Osteoblast (primary cell): Measurements from ENCODE around the gene MYH9. TPM values are rescaled to one million over a fixed set of nuclear protein-coding genes. Genes with fewer than 3 reads are reported as not detected.

Source experiments
- DNase-seq: peaks from one replicate; pipeline ENCODE4 v3.0.0; 2011; ENCODE audit warnings: low spot score, mixed read lengths; ENCODE audit not compliant: insufficient read length; ENCODE audit errors: missing footprints
- H2AFZ ChIP-seq: 2 replicates; pipeline ENCODE4 v1.6.0; 2011; ENCODE audit warnings: mild to moderate bottlenecking, low read length
- H3K27ac ChIP-seq: 2 replicates; pipeline ENCODE4 v1.5.1; 2011; ENCODE audit warnings: mild to moderate bottlenecking, low read depth, low read length, moderate library complexity
- H3K27me3 ChIP-seq: 2 replicates; pipeline ENCODE4 v1.6.0; 2012; ENCODE audit warnings: mild to moderate bottlenecking, control low read depth, inconsistent platforms, low read length, moderate library complexity; ENCODE audit not compliant: insufficient read depth
- H3K36me3 ChIP-seq: 2 replicates; pipeline ENCODE4 v1.5.1; 2011; ENCODE audit warnings: mild to moderate bottlenecking, low read length, control low read depth, moderate library complexity; ENCODE audit not compliant: insufficient read depth
- H3K4me1 ChIP-seq: 2 replicates; pipeline ENCODE4 v1.5.1; 2011; ENCODE audit warnings: mild to moderate bottlenecking, low read length, control low read depth, moderate library complexity; ENCODE audit not compliant: insufficient read depth
- H3K4me2 ChIP-seq: 2 replicates; pipeline ENCODE4 v1.6.0; 2011; ENCODE audit warnings: mild to moderate bottlenecking, low read length; ENCODE audit not compliant: insufficient read depth
- H3K4me3 ChIP-seq: fragments of 200-600 bp; sonication (generic); 3 replicates; pipeline ENCODE4 v1.5.1; 2012; ENCODE audit warnings: mild to moderate bottlenecking, low read length, inconsistent platforms; ENCODE audit not compliant: insufficient read depth
- H3K79me2 ChIP-seq: 2 replicates; pipeline ENCODE4 v1.6.0; 2012; ENCODE audit warnings: mild to moderate bottlenecking, low read length, control low read depth, inconsistent platforms; ENCODE audit not compliant: insufficient read depth
- H3K9me3 ChIP-seq: 2 replicates; pipeline ENCODE4 v1.5.1; 2011; ENCODE audit warnings: low read depth, low read length, control low read depth
- H4K20me1 ChIP-seq: 2 replicates; pipeline ENCODE4 v1.6.0; 2012; ENCODE audit warnings: mild to moderate bottlenecking, low read length, control low read depth; ENCODE audit not compliant: insufficient read depth
- CTCF ChIP-seq: IDR thresholded peaks from 2 replicates; pipeline ENCODE4 v1.5.1; 2011; ENCODE audit warnings: mild to moderate bottlenecking, low read depth, low read length, moderate library complexity; ENCODE audit errors: extremely low read depth
- total RNA-seq: library from RNA; depleted of rRNA; stranded (reverse); fragments of >200 nt; gene quantifications from 2 replicates; pipeline ENCODE4 v1.2.3, GENCODE V29; 2012

The MYH9 gene
- total RNA-seq, 1 donor: 964 TPM

GRCh38 chr22:36362932-36363331 is 24.8 kb downstream of the MYH9 start:
- DNase-seq: peak; percentile 81

GRCh38 chr22:36362075-36362474 is 25.7 kb downstream of the MYH9 start:
- H3K27ac ChIP-seq: peak overlapping the region; percentile 93
- peaks cover 99% of the 10 kb centered on the region for H3K79me2 ChIP-seq
- H3K4me2 ChIP-seq: peak overlapping the region; percentile 68
- no peak overlapping the region for H3K4me3 ChIP-seq
- H3K9me3 ChIP-seq: no peaks in the 10 kb centered on the region
- peaks cover 84% of the 10 kb centered on the region for H4K20me1 ChIP-seq
- no peak overlapping the region for H2AFZ ChIP-seq
- no peak for TF ChIP-seq CTCF
- DNase-seq: peak; percentile 62
- H3K27me3 ChIP-seq: no peaks in the 10 kb centered on the region
- H3K4me1 ChIP-seq: peaks cover 98% of the 10 kb centered on the region
- peaks cover 36% of the 10 kb centered on the region for H3K36me3 ChIP-seq

More at GRCh38 chr22:36362932-36363331, 24.8 kb downstream of the MYH9 start:
- Histone ChIP-seq H3K79me2 (peaks cover 99% of the 10 kb centered on the region), H3K4me3 (no peak overlapping the region), H3K4me2 (peak overlapping the region; percentile 68), H3K27me3 (no peaks in the 10 kb centered on the region), H4K20me1 (peaks cover 84% of the 10 kb centered on the region), H2AFZ (no peak overlapping the region), H3K9me3 (no peaks in the 10 kb centered on the region), H3K4me1 (peaks cover 98% of the 10 kb centered on the region), H3K27ac (peak overlapping the region; percentile 93), H3K36me3 (peaks cover 39% of the 10 kb centered on the region)
- TF ChIP-seq CTCF: no peak

GRCh38 chr22:36360871-36361383 is 26.8 kb downstream of the MYH9 start:
- H3K27ac ChIP-seq: peak overlapping the region; percentile 93

GRCh38 chr22:36360011-36360410 is 27.8 kb downstream of the MYH9 start:
- Histone ChIP-seq H3K27ac (peak overlapping the region; percentile 43), H3K36me3 (peaks cover 34% of the 10 kb centered on the region)

More at GRCh38 chr22:36360871-36361383, 26.8 kb downstream of the MYH9 start:
- H3K9me3 ChIP-seq: no peaks in the 10 kb centered on the region
- H3K4me1 ChIP-seq: peaks cover 96% of the 10 kb centered on the region
- H3K27me3 ChIP-seq: no peaks in the 10 kb centered on the region
- DNase-seq: peak; percentile 21
- TF ChIP-seq CTCF: no peak
- H3K36me3 ChIP-seq: peaks cover 34% of the 10 kb centered on the region
- H3K79me2 ChIP-seq: peaks cover 99% of the 10 kb centered on the region
- peak overlapping the region; percentile 21 for H3K4me3 ChIP-seq
- H2AFZ ChIP-seq: no peak overlapping the region
- peak overlapping the region; percentile 68 for H3K4me2 ChIP-seq
- H4K20me1 ChIP-seq: peaks cover 82% of the 10 kb centered on the region

More at GRCh38 chr22:36360011-36360410, 27.8 kb downstream of the MYH9 start:
- peak; percentile 25 for DNase-seq
- Histone ChIP-seq H3K79me2 (peaks cover 99% of the 10 kb centered on the region), H3K9me3 (no peaks in the 10 kb centered on the region), H4K20me1 (peaks cover 89% of the 10 kb centered on the region), H3K4me3 (no peak overlapping the region), H3K4me2 (no peak overlapping the region), H3K4me1 (peaks cover 96% of the 10 kb centered on the region), H3K27me3 (no peaks in the 10 kb centered on the region), H2AFZ (no peak overlapping the region)
- TF ChIP-seq CTCF: no peak
